ENCODE measurements around the gene CCDC28A.

GRCh38 chr6:138752017-138752416 lies 21.6 kb upstream of the CCDC28A start:
- TF ChIP-seq CTCF (IDR thresholded peaks at IDR 0.05) (no peak), ZNF302 (CRISPR knock-in tag; IDR thresholded peaks at IDR 0.05) (no peak), RNF2 (IDR thresholded peaks at IDR 0.05; ENCODE audit: borderline replicate concordance, low read depth) (no peak), POLR2A (IDR thresholded peaks at IDR 0.05; ENCODE audit: low read length) (no peak), MYC (IDR thresholded peaks at IDR 0.05; ENCODE audit: borderline replicate concordance, low read length) (no peak), MAX (IDR thresholded peaks at IDR 0.05) (no peak), GATA3 (IDR thresholded peaks at IDR 0.05; ENCODE audit: borderline replicate concordance) (no peak), FOSL2 (IDR thresholded peaks at IDR 0.05) (no peak), FOSL2 (CRISPR knock-in tag; IDR thresholded peaks at IDR 0.05) (no peak), EP300 (IDR thresholded peaks at IDR 0.05) (no peak), HDAC2 (IDR thresholded peaks at IDR 0.05) (no peak), NR3C1 (IDR thresholded peaks at IDR 0.05) (no peak), CHD4 (IDR thresholded peaks at IDR 0.05; ENCODE audit: borderline replicate concordance) (no peak), BHLHE40 (IDR thresholded peaks at IDR 0.05; ENCODE audit: low read depth, low read length) (no peak)

Measured in A549 (cell line).